ENCODE measurements around the gene CBLB.

The CBLB gene

DNA sequence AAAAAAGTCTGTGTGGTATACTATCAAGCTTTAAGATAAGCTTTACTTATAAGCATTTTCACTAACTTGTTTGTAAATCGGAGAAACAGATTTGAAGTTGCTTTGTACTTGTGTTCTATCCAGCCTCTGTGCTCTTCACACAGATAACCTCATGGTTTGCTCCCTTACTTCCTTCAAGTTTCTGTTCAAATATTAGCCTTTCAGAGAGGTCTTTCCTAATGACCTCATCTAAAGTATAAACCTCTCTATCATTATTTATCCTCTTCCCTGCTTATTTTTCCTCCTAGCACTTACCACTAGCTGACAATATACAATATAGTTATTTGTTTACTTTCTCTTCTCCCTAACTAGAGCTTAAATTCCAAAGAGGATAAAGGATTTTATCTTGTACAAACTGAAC, 180.0 kb downstream of the CBLB start:
- no peak for DNase-seq (ENCODE audit: low read depth)

DNA sequence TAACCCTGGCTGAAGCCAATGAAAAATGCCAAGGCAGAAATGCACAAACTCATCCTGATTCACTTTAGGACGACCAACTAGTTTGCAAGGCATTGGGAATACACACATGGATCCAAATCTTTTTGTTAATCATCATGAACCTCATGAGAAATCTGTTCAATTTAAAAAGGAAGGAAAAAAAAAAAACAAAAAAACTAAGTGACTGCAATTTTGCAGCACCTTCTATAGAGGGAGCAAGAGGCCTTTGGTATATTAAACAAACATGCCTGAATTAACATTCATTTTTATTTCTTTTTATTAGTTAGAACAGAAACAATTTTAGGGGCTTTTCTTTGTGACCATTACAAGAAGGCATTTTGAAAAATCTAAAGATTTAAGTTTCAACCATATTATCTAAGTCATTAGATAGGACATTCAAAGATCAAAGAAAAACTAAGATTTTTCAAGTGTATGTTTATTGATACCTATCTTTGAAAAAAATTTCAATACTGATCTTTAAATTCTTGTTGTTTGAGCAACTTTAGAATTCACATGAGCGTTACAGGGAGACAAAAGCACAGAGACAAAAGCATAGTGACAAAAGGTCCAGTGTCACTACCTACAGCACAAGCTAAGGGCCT, 182.4 kb downstream of the CBLB start:
- DNase-seq (ENCODE audit: low read depth) = no peak

DNA sequence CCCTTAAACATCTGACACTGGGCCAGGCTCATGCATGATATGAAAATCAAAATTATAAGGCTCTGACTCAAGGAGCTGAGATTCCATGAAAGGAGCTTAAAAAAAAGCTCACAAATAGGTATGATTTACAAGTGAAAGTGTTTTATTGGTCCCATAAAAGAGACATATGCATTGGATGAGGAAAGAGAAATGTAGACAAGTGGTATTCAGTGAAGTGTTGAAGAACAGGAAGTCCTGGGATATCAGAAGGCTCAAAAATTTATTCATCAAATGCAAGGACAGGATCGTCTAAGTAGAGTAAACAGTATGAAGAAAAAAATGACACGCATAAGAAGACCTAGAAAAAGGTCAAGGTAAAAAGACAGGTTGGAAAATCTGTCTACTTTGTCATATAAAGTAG, 188.9 kb downstream of the CBLB start:
- DNase-seq (ENCODE audit: low read depth) = no peak

DNA sequence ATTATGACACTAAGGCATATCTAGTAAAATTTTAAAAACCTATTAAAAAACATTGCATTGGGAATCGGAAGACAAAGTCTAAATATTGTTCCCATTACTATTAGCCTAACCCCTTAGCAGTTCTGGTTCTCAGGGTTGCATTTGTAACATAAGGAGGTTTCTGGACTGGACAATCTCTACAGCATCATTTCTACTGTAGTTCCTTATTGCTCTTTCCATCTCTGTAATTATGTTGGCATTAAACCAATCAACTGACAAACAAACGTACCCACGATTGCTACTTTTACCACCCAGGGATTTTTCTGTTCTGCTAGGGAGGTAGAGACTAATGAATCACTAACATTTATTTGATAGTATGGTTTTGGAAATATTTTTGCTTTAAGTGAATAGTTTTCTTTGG, 190.8 kb downstream of the CBLB start:
- no peak for DNase-seq (ENCODE audit: low read depth)

DNA sequence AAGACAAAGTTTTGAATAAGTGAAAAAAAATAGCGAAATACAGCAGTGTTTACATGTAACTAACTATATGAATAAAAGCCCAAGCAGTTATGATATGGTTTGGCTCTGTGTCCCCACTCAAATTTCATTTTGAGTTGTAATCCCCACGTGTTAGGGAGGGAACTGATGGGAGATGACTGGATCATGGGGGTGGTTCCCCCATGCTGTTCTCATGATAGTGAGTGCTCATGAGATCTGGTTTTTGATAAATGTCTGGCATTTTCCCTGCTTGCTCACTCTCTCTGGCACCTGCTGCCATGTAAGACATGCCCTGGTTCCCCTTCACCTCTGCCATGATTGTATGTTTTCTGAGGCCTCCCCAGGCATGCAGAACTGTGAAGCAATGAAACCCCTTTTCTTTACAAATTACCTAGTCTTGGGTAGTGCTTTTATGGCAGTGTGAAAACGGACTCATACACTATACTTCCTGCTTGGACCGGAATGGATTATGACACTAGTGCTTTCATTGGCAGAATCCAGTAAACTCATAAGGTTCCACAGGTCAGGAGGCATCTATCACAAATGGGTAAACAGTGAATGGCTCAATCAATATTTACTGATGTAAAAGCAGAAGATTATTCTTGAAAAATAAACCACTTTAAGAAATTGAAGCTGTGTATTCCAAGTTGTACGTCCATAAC, 192.1 kb downstream of the CBLB start:
- no peak for DNase-seq (ENCODE audit: low read depth)

DNA sequence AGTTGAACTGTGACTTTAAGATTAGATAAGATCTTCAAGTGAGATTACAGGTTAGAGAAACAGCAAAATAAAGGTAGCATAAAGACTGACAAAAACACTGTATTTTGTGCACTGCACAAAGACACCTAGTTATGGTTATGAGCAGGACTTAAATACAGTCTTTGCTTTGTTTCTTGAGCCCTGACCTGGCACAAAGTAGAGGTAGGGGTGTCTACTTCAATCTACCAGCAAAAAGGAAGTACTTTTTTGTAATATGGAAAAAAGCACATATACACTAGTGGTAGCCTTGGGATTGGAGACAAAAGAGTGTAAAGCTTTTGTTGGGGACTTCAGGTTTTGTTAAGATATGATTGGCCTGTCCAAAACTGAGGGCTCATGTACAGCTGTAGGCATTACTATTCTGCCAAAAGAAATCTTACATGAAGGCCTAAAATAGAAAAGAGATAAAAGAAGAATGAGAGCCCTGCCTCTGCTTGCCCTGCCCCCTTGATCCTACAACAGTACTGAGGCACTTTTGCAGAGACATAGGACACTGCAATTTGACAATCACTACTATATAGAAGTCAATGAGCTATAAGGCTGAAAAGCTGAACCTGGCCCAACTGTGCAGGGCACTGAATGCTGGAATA, 194.3 kb downstream of the CBLB start:
- no peak for DNase-seq (ENCODE audit: low read depth)

DNA sequence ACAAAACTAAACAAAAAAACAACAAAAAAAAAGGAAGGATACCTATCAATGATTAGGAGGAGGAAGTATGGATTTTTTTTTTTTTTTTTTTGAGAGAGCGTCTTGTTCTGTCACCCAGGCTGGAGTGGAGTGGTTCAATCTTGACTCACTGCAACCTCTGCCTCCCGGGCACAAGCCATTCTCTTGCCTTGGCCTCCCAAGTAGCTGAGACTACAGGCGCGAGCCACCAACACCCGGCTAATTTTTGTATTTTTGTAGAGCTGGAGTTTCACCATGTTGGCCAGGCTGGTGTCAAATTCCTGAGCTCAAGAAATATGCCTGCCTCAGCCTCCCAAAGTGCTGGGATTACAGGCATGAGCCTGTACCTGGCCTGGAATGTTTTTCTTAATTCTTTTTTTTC, 195.8 kb downstream of the CBLB start:
- no peak for DNase-seq (ENCODE audit: low read depth)

DNA sequence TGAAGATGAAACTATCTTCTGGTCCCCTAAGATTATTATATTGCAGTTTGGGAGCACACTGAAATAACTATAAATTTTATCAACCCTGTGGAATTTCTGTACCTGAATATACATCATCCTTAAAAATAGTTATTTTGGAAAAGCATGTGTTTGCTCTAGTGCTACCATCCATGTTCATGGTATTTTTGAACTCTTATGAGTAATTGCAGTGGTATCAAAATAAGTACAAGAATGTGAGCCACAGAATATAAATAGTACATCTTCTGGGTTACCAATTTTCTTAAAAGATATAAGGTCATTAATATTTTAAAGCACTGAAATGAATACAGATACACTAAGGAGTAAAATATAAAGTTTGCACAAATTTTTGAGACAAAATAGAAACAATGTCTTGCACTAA, 206.5 kb downstream of the CBLB start:
- DNase-seq (ENCODE audit: low read depth) = no peak

DNA sequence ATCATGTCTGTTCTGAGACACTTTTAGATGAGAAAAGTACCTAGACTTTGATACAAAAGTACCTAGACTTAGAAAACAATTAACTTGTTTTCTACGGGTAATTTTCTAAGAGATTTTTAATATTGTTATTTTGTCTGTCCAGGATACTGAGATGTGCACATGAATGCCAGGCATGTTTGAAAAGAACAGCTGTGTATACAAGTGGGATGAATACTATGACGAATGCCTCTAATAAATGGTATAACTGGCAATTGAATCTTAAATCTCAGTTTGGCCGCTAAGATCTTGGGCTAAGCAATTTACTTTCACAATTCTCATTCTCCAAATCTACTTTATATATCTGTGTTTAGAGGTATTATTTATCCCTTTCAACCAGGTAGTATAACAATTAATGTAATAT, 207.4 kb downstream of the CBLB start:
- DNase-seq (ENCODE audit: low read depth) = no peak

DNA sequence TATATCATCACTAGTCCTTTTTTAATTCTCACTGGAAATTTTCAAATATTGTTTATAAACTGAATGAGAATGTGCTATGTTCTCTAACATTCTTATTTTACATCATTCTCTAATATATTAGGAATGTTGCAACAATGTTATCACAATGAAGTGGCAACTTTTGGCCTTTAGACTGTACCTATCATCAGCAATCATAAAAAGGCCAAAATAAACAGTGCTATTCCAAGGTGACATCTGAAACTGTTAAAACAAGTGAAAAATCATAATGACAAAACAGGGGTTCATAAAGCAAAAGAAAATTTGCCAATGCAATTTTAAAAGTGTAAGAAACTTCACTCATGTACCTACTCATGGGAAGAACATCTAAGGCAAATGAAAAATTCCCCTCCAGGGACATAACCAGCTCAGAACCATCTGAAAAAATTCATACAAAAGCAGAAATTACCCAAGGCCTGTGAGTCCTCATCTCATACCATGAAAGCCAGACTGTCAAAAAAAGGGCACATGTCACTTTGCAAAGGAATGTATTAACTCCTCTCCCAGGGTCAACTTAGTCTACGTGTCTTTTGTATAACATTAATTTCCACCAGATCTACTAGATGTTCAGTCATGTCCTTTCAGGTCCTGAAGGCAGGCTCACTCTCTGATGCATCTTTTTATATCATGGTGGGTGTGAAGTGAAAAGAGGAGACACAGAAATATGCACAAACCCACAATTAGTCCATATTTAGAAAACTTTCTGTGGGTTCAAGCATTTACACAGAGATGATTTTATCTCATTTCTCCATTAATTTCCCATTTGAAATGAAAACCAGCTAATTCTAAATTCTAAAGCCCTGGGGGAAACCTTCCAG, 211.9 kb downstream of the CBLB start:
- DNase-seq (ENCODE audit: low read depth) = no peak

DNA sequence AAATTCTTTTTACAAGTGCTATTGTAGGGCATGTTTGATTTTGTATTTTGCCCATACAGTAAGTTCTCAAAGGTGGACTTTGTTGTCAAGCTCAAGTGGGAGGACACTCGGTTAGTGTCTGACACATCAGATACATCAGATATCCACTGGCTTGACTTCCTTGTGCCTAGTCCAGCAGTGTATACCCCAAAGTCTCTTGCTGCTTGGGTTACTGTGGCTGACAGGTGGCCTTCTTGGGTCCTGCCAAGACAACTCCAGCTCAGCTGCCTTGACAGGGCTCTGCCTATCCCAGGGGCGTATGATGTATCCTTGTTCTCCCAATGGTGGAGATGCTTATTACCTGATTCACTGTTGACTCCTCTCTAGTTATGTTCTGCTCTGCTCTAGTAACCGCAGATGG, 214.9 kb downstream of the CBLB start:
- DNase-seq (ENCODE audit: low read depth) = no peak

DNA sequence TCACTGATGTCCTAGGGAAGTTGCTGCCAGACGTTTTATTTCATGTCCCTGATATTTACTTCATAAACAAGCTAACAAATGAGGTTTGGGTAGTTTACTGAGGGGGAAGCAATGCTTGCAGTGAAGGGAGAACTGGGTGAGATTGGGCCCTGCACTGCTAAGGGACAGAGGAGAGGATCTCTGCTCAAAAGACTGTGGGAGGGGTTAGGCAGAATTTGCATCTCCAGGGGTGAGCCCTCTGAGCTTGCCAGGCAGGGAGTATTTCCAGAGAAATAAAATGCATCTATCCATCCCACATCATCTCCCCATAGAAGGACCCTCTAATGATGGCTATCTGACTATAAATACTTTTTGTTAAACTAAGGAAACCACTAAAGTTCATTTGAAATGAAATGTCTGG, 215.6 kb downstream of the CBLB start:
- no peak for DNase-seq (ENCODE audit: low read depth)

DNA sequence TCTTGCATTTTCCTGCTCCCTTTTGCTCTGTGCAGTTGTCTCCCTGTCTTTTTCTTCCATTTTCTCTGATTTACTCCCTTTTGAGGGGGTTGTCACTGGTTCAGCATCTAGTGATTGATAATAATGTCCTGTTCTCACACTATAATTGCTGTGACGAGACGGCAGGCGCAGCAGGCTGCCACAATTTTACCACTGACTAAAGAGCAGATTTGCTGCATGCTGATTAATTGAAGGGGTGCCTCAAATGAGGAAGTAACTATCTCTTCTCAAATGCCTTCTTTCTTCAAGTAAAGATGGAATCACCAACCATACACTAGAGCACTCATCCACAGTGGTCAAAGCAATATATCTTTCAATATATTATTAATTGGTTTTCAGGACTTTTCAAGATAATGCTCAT, 219.3 kb downstream of the CBLB start:
- no peak for DNase-seq (ENCODE audit: low read depth)

DNA sequence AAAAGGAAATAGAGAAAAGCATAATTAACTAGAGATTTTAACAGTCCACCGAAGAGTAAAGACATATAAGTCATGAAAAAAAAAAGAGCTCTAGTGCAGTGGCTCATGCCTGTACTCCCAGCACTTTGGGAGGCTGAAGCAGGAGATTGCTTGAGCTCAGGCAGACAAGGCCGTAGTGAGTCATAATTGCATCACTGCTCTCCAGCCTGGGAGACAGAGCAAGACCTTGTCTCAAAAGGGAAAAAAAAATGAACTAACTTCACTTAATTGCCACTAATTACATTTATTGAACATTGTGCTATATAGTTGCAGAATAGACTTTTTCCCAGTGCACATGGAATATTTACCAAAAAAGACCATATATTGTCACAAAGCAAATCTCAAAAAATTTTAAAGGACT, 221.8 kb downstream of the CBLB start:
- no peak for DNase-seq (ENCODE audit: low read depth)

DNA sequence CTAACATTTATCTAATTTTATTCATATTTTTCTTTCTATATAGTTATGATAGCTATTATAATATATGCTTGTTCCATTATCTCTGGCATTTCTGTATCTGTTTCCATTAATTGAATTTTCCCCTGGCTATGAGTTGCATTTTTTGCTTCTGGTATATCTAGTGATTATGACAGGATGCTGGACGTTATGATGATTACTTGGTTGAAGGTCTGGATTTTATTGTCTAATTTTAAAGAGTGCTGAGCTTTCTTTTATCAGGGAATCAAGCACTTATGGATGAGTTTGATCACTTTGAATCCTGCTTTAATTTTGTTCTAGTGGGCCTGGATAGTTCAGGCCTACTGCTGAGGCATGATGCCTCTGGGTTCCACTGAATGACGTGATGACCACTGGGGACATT, 229.7 kb downstream of the CBLB start:
- no peak for DNase-seq (ENCODE audit: low read depth)

DNA sequence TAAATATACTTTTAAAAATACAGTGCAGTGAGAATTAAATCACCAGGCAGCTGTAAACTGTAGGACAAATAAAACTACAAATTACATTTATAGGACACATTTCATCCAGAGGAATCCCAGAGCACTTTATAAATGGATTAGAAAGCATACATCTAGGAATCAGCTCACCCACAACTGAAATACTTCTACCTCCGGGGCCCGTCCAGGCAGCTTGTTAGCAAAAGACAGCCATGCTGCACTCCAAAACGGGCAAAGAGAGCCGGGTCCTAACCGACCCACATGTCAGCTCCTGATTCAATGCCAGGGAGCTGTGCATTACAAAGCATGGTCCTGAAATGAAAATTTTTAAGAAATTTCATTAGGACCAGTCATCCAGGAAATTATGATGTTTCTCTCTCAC, 234.1 kb downstream of the CBLB start:
- DNase-seq (ENCODE audit: low read depth) = no peak

DNA sequence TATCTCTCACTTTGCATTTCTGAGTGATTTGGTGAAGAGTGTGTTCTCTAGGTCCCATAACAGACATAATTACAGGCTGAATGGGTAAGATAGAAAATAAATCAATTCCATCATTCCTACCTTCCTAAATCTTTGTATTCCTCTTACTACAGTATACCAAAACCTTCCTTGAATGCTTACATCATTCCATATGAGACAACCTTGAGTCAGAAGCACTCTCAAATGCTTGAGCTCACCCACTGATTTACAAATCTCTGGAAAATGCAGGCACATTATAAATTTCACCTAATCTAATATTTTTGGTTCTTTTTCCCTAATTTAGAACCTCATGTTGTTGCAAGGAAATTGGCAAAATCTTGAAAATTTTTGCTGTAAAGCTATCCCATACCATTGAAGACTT, 239.1 kb downstream of the CBLB start:
- no peak for DNase-seq (ENCODE audit: low read depth)

DNA sequence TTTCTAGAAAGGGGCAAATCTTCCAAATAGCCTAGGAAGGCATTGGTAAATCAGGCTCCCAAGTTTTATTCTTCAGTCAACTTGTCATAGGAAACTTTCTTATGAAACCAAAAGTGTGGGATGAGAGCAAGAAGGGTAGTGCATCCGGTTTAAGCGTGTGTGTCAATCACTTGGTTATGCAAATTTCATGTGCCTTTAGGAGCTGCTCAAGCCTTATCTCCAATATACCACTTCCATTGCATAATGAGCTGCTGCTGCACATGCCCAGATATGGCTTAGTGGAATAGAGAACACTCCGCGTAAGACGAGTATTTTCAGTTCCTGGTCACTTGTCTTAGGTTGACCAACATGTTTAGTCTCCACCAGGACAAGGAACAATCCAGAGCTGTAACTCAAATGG, 242.1 kb downstream of the CBLB start:
- no peak for DNase-seq (ENCODE audit: low read depth)

DNA sequence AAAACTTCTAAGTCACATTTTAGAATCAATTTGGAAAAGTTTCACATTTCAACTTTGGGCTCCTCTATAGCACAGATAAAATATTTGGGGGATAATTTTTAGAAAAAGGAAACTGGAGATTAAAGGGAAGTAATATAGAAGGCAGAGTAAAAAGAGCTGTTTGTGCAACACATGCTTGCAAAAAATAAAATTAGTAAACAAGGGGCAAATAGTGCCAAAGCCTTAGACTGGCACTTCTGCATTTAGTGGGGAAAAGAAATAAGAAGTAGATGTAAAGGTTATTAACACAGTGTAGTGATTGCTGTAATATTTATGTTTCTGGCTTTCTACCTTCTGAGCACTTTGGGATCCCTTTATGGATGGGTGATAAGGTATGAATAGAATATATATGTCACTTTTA, 246.6 kb downstream of the CBLB start:
- no peak for DNase-seq (ENCODE audit: low read depth)

DNA sequence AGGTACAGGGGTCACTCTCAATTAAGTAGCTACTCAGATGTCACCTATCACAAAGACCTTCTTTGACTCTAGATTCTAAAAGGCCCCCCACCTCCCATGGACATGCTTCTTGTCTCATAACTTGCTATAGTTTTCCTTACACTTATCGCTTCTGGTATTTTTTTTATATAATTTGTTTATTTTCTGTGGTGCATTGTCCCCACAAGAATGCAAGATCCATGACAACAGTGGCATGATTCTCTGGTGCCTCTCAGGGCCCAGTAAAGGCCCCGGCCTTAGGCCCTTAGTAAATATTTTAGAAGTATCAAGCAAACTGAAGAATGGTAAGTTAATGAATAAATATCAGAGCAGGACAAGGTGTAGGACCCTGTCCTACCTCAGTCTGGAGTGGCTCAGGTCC, 248.6 kb downstream of the CBLB start:
- no peak for DNase-seq (ENCODE audit: low read depth)

DNA sequence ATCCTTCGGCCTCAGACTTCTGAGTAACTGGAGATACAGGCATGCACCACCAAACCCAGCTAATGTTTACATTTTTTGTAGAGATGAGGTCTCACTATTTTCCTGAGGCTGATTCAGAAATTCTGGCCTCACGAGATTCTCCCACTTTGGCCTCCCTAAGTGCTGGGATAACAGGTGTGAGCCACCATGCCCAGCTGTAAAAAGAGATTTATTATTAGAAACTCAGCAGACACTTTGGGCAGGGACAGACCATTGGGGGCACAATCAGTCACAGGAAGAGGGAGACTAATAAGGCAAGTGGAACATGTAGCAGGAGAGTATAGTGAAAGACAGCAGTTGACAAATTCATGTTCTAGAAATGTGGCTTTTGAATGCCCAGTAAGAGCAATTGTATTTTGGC, 249.2 kb downstream of the CBLB start:
- no peak for DNase-seq (ENCODE audit: low read depth)

DNA sequence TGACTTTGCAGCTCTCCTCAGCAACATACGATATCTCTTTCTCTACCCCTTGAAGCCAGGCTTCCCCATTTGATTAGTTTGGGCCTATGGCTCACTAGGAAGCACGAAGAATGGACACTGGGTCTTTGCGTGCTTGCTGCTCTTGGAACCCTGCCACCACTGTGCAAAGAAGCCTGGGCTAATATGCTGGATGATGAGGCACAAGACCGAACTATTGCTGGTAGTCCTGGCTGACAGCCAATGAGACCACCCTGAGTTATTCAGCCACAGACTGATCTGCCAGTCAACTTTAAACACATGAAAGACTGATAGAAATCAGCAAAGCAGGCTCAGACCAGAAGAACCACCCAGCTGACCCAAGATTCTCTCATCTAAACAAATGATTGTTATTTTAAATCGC, 250.3 kb downstream of the CBLB start:
- DNase-seq (ENCODE audit: low read depth) = no peak

All from activated gamma-delta T cell treated with anti-CD3 and anti-CD28 coated beads, Interleukin-2, amount 50 U/mL, for 16 hours (primary cell).